HG03565 (cell line): ENCODE results near the gene SPTBN1.

ENCODE experiments used
- ATAC-seq: cut with Tn5 transposase; IDR thresholded peaks from one replicate; pipeline ENCODE4 v1.9.1; 2021; ENCODE audit warnings: mild to moderate bottlenecking, moderate library complexity; ENCODE audit not compliant: unreplicated experiment

Gene SPTBN1

GRCh38 chr2:54570321-54570855 lies 114.3 kb downstream of the SPTBN1 start:
- ATAC-seq, result no peak

GRCh38 chr2:54570925-54571694 lies 115.0 kb downstream of the SPTBN1 start:
- peak; percentile 54 for ATAC-seq

DNA sequence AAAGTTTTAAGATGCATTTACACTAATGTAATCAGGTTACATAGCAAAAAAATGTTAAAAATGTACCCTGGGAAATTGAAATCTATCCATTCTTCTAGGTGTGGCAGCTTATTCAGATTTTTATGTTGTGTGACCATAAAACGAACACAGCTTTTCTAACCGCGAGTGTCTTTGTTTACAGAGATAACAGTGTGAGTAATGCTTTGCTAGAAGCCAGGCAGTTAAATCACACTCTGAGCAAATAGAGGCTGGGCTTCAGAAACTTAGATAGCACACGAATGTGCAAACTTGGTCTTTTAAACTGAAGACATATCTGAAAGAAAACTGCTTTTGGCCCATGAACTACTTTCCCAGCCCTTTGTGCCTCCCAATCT lies 116.1 kb downstream of the SPTBN1 start:
- no peak for ATAC-seq

DNA sequence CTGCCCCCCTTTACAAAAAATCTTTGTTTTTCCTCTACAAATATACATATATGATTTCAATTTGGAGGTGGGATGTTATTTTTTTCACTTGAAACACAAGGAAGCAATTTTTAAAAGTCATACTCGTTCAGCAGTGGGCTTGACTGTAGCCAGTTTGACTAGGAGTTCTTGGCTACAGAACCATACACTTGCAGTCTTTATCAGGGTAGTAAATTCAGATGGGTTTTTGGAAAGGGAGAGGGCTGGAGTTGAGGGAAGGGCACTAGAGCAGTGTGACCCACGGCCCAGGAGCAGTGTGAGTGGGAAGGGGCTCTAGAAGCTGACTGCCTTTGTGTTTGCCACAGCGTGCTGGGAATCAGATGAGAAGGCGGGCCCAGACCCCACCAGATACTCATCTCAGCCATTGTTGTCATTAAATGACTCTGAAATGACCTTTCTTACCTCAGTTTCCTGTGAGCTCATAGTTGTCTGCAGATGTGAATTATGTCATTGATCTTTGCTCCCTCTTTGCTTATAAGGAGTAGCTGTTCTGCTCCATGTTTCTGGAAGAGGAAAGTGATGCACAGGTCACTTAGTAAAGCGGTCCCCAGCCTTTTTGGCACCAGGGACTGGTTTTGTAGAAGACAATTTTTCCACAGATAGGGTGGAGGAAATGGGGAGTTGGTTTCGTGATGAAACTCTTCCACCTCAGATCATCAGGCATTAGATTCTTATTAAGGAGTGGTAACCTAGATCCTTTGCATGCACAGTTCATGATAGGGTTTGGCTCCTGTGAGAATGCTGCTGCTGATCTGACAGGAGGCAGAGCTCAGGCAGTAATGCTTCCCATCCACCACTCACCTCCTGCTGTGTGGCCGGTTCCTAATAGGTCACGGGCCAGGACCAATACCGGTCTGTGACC lies 116.8 kb downstream of the SPTBN1 start:
- ATAC-seq, result no peak

DNA sequence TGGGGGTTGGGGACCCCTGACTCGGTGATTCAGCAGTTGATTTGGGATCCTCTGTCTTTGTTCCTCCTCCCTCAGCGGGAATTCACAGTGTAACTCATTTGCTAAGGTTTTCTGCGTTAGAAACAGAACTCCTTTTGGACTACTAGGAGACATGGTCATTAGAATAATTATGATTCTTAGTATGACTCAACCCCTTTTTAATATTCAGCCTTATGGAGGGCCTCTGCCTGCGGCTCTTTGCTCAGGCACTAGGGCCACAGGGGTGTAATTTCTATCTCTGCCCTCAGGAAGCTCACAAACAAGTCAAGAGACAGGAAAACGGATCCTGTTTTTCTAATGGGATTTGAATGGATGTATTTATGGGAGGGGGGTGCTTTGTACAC lies 117.4 kb downstream of the SPTBN1 start:
- ATAC-seq, result no peak

GRCh38 chr2:54574107-54574859 lies 118.2 kb downstream of the SPTBN1 start:
- peak; percentile 23 for ATAC-seq

DNA sequence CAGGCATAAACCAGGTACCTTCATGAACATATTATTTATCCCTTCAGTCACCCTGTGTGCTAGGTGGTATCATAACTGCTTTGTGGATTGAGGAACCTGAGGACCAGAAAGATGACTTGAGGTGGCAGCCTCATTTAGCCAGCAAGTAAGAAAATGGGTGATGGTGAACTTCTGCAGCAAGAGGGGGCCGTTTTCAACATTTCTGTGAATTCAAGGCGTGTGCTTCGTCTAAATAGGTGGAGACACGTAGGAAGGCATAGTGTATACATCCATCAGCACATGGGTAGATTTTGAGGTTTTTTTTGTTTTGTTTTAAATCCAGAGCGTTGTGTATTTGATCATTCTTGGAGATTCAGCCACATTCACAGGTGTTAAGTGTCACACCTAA lies 118.7 kb downstream of the SPTBN1 start:
- no peak for ATAC-seq

DNA sequence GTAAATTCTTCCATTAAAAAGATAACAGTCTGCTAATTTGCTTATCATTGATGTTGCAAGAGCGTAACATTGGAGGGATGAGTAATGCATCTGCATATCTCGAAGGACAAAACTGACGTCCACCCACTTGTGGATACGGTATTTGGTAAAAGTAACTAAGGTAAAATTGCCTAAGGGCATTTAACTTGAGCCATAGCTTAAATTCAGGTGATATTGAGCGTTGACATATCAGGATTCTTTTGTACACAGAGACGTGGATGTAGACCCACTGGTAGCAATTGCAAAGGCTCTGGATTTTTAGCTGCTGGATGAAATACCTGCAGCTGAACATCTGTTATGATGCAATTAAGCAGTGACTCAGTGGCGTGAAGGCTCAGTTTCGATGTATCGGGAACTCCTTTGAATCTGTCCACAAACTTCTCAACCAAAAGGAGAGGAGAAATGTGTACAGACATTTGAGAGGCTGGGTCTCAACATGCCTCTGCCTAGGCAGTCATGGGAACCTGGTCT lies 119.3 kb downstream of the SPTBN1 start:
- no peak for ATAC-seq

DNA sequence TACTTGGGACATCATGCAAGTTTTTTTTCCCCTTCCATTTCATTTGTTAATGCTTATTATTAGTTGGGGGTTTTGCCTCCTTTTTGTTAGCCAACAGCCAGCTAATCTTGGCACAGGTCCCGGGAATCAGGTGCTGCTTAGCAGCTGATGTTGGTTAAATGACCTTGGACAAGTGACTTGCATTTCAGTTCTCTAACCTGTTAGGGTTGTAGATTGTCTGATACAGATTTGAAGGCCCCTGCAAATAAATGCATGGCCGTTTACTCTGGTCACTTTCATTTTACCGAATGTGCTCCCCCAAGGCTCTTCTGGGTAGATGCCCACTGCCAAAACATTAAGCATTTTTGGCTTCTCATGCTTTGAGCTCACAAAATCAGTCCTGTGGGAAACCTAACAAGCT lies 120.9 kb downstream of the SPTBN1 start:
- ATAC-seq, result no peak

- no peak for ATAC-seq
Observed at GRCh38 chr2:54577944-54578647, 122.0 kb downstream of the SPTBN1 start.

DNA sequence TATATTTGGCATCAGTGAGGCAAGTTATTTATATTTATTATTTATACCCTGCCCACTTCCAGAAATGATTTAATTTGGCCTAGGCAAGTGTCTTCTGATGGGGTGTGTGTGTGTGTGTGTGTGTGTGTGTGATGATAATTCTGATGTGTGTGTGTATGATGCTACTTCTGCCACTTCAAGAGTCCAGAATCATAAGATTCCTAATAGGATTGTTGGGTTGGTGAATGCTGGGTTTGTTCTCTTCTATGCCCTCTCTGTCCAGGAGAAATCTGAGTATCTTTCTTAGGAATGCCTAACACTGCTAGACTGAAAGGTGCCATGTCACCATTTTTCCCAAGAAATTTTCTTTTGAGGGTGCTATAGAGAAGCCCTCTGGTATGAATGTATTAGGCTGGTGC lies 122.5 kb downstream of the SPTBN1 start:
- ATAC-seq, result no peak

GRCh38 chr2:54579061-54579681 lies 123.0 kb downstream of the SPTBN1 start:
- ATAC-seq, result no peak

- ATAC-seq, result peak; percentile 67
Observed at GRCh38 chr2:54579682-54580620, 123.8 kb downstream of the SPTBN1 start.

- no peak for ATAC-seq
Observed at GRCh38 chr2:54581326-54582039, 125.4 kb downstream of the SPTBN1 start.

DNA sequence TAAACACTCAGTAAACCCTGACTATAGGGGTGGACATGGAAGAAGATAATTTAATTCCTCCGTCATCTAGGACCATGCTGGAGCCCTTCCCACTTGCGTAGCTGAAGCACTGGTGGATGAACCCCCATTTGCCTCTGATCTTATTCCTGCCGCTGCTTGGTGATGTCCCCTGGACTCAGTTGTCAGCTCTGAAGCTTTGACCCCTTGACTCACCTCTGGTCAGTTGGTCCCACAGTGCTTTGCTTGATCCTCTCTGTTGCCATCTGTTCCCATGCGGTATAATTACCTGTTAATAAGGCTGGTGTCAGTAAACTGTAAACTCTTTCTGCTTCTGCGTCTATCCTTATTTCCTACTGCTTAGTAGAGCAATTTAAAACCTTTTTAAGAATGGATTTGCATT lies 126.9 kb downstream of the SPTBN1 start:
- ATAC-seq, result no peak

DNA sequence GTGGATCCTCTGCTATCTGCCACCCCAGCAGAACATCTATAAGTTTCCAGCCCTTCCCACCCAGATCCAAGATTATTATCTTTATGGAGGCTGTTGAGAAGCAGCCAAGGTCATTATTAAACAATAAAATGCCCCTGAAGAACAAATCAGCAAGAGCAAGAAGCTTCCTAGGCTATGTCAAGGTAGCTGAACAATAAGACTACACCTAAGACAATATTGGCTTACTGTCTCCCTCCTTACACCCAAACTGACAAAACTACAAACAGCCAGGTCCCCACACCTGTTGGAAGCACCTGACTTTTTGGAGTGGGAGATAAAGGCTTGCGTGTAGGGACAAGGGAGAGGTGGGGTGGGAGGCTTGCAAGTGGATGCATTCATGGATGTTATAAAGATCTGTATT lies 128.5 kb downstream of the SPTBN1 start:
- ATAC-seq, result no peak

DNA sequence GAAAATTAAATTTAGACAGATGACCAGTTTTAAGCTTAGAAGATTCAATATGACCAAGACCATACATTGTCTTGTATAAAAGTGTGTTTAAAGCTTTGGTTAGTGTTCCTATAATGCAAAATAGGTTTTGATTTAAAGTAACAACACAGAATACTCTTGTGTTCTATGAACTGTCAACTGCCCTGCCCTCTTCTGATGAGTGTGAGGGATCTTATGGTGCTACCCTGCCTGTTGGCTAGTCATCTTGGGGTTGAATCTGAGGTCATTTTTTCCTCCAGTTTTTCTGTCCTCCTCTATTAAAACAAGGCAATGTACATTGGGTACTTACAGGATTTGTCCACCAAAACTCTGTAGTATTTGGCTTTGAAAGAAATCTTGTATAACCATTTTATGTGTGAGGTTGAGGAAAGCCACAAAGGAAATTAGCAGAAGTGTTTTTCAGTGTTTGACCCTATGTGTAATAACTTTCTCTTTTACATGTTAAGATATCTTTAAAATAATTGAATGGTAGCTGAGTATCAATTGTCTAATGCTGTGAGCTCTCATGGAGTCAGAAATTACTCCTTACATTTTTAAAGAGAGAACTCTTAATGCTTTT lies 129.1 kb downstream of the SPTBN1 start:
- ATAC-seq, result no peak

DNA sequence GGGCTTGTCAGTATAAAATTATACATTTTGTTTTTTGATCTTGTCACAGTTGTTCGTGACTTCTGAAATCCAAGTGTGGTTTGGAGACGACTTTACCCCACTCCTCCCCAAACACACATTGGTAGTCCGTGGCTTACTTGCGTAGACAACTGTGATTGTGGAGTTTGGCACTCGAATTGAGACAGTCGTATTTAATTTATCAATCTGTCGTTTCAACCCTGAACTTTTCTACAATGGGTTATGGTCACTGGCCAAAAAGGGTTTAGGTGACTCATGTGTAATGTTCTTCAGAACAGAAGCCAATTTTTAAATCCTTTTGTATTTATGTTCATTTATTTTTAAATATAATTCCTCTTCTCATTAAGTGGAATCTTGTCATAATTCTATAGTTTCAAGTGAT lies 129.9 kb downstream of the SPTBN1 start:
- no peak for ATAC-seq
